HuH-7 (cell line): ENCODE data around the gene RHBDD1.
A peak's percentile ranks its signal among the peaks of the same experiment; 100 is the strongest.
"Not testable (repeated sequence)": the region's sequence is repeated elsewhere in the genome, so short reads cannot be mapped to it uniquely, and the experiment has no call there.

Experiments used
- DNase-seq: peaks from one replicate; pipeline ENCODE4 v3.0.0; 2011; ENCODE audit warnings: low spot score

The RHBDD1 gene

GRCh38 chr2:226799976-226800940 lies 35.6 kb upstream of the RHBDD1 start:
- peak; percentile 67 for DNase-seq

GRCh38 chr2:226800941-226801784 lies 34.7 kb upstream of the RHBDD1 start:
- DNase-seq: peak; percentile 88

DNA sequence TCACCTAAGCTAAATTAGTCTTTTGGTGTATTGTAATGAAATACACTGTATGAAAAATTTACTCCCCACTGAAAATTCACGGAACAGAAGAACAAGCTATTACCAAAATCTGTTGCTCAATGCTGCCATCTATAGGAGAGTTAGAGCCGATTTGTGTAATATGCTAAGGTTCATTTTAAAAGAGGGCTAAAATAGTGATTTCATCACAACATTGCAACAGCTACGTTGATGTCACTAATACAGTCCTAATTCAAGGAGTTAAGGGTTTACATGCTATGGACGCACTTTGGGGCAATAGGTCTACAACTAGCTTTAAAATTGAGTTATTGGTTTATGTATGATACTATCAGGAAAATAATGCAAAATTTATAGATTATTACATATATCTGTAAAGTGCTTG lies 33.3 kb upstream of the RHBDD1 start:
- DNase-seq: no peak

- DNase-seq: no peak
Observed at GRCh38 chr2:226803410-226803809, 32.4 kb upstream of the RHBDD1 start.

- no peak for DNase-seq
Observed at GRCh38 chr2:226813148-226813701, 22.6 kb upstream of the RHBDD1 start.

DNA sequence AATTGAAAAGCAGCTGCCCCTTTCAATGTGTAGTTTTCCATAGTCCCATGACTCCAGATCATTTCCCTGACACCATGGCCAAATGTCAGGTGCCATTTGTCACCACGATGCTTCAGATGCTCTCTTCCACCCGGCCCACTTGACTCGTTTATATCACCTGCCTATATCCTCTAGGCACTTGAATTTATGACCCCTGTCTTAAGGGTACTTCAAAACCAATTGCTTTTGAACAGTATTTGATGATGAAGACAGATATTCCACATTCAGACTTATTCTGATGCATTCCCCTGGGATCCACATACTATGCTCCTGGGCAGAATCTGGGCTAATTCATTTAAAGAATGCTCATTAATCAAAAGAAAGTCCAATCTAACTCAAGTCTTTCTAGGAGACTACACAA lies 16.9 kb upstream of the RHBDD1 start:
- DNase-seq: no peak

DNA sequence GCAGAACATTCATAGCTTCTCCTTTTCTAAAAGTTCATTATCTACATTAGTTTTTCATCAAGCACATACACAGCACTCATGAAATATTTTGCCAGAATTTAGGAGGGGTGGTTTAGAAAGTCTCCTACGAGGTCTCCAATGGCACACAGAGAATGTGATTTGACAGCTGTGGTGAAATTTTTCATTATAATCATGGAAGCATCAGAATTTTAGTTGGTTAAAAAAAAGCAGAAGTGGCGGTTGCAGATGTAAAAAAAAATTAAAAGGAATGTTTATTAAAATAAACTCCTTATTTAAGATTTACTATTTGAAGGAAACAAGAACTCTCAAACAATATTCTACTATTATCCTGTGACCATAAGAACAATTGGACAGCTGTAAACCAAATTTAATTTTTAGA lies 10.8 kb upstream of the RHBDD1 start:
- no peak for DNase-seq

DNA sequence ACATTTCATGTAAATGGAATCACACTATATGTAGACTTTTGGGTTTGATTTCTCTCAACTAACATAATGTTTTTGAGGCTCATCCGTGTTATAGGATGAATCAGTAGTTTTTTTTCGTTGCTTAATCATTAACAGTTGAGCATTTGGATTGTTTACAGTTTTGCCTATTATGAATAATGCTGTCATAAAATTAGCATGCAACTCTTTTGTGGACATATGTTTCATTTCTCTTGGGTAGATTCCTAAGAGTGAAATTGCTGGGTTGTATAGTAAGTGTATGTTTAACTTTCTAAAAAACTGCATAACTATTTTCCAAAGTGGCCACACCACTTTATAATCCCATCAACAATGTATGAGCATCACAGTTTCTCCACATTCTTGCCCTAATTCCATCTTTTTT lies 7.7 kb upstream of the RHBDD1 start:
- DNase-seq: no peak

DNA sequence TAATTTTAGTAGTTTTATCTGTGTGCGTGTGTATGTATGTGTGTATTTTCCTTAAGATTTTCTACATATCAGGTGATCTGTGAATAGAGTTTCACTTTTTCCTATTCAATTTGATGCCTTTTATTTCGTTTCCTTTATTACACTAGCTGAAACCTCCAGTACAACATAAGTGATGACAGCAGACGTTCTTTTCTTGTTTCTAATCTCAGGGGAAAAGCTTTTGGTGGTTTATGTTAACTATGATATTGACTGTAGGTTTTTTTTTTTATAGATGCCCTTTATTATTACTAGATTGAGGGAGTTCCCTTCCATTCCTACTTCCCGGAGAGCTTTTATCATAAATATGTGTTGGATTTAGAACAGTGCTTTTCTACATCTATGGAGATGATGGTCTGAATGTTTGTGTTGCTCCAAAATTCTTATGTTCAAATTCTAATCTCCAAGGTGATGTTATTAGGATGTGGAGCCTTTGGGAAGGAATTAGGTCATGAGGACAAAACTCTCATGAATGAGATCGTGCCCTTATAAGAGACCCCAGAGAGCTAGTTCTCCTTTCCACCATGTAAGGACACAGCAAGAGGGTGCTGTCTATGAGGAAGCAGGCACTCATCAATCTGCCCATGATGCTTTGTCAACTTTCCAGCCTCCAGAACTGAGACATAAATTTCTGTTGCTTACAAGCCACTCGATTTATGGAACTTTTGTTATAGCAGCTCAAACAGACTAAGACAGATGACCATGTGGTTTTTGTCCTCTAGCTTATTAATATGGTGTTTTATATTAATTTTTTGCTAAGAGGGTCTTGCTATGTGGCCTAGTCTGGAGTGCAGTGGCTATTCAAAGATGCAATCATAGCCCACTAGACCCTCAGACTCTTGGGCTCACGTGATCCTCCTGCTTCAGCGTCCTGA lies 5.9 kb upstream of the RHBDD1 start:
- no peak for DNase-seq

DNA sequence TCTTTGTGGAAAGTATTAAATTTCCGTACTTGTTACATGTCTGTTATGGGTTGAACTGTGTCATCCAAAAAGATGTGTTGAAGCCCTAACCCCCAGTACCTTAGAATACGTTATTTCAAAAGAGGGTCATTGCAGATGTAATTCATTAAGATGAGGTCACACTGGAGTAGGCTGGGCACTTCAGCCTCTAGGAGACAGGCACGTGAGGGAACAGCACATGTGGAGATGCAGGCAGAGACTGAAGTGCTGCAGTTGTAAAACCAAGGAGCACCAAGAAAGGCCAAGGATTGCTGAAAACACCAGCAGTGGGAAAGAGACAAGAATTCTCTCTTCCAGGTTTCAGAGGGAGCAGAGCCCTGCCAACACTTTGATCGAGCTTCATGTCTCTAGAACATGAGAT lies 4.6 kb upstream of the RHBDD1 start:
- no peak for DNase-seq

DNA sequence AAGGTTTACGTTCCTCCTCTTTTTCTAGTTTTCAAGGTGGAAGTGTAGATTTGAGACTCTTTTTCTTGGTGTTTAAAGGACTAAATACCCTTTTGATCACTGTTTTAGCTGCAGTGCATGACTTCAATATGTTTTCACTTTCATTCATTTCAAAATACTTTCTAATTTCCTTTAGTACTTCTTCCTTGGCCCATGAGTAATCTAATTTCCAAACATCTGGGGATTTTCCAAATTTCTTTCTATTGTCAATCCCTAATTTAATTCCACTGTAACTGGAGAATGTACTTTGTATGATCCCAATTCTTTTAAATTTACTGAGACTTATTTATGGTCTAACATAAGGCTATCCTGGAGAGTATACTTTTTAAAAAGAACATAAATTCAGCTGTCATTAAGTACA lies 3.8 kb upstream of the RHBDD1 start:
- no peak for DNase-seq

DNA sequence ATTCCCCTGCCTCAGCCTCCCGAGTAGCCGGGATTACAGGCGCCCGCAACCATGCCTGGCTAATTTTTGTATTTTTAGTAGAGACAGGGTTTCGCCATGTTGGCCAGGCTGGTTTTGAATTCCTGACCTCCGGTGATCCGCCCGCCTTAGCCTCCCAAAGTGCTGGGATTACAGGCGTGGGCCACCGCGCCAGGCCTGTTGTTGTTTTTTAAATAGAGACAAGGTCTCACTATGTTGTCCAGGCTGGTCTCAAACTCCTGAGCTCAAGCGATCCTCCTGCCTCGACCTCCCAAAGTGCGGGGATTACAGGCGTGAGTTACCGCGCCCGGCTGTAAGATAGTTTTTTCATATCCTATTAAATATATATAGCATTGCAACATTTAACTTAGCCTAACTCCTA lies 974 bp upstream of the RHBDD1 start:
- DNase-seq: not testable (repeated sequence)

DNA sequence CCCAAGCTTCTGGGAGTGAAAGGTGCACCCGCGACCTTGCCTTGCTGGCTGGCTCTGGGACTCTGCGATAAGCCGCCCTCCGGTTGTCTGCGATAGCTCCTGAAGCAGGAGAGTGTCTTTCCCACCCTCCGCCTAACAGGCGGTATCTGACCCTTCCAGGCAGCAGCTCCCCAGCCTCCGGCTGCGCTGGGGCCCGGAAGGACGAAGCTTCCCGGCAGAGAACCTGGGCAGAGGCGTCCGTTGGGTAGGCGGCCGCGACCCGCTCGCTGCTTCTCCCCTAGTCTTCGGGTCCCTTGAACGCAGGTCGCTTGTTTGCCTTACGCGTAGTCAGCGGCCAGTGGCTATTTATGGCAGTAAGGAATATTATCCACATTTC lies 446 bp upstream of the RHBDD1 start:
- no peak for DNase-seq

- DNase-seq: no peak
Observed at GRCh38 chr2:226836548-226836885, 663 bp downstream of the RHBDD1 start.

DNA sequence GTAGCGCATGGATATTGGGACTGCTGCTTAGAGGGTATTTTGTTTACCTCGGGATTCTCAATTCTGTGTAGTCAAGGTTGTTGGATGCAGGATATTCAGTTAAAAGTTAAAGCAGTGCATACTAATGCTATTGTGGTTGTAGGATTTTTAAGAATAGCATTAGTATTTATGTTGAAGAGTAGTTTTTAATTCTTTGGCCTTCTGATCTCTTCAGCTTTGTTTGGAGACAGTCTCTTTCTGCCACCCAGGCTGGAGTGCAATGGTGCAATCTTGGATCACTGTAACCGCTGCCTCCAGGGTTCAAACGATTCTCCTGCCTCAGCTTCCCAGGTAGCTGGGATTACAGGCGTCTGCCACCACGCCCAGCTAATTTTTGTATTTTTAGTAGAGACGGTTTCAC lies 1.5 kb downstream of the RHBDD1 start:
- DNase-seq: no peak

DNA sequence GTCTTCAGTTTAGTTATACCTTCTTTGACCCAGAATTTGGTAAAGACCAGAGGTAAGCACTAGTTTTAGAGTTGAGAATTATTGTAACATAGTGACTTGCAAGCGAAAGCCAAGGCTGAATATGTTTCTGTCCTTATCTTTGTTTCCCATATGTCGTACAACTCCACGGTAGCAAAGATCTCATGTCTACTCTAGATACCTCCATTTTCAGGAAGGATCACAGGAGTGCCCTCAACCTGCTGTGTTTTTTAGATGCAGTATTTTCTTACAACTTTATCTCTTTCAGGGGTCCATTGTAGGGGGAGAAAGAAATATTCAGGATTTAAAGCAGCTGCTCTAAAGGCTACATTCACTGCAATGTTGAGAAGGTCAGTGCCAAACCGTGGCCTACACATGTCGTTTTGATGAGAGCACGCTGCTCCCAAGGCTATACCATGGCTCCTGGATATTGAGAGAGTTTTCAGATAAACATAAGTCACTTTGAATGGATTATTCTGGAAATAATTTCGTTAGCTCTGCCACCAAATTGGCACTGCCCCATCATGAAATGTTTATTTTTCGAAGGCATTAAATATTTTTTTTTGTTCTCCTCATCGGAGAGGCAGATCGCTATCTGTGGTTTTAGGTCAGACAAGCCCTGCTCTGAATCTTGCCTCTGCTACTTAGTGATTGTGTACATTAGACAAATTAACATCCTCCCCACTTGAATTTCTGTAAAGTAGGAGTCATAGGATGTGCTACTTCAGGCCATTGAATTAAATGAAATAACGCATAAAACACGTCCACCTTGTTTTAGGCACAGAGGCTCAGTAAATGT lies 2.1 kb downstream of the RHBDD1 start:
- no peak for DNase-seq

GRCh38 chr2:226838722-226839121 lies 2.9 kb downstream of the RHBDD1 start:
- no peak for DNase-seq

GRCh38 chr2:226839161-226839560 lies 3.3 kb downstream of the RHBDD1 start:
- no peak for DNase-seq

- no peak for DNase-seq
Observed at GRCh38 chr2:226839951-226840350, 4.1 kb downstream of the RHBDD1 start.

- DNase-seq: not testable (repeated sequence)
Observed at GRCh38 chr2:226843001-226843400, 7.1 kb downstream of the RHBDD1 start.
